Left lung (tissue), 10 donors: ENCODE data around the gene FAIM2. TPM values are rescaled to one million over a fixed set of nuclear protein-coding genes. Genes with fewer than 3 reads are reported as not detected.
A peak's percentile ranks its signal among the peaks of the same experiment; 100 is the strongest.
"Not testable (repeated sequence)": the region's sequence is repeated elsewhere in the genome, so short reads cannot be mapped to it uniquely, and the experiment has no call there.

ENCODE experiments used
- ATAC-seq: fragments of 200-7000 bp; cut with Tn5 transposase; one replicate; pipeline ENCODE4 v1.9.1; 2020; ENCODE audit warnings: moderate library complexity
- DNase-seq, 4 donors: peaks; one replicate each; pipeline ENCODE4 v3.0.0-alpha.2; 2013 to 2020
- H3K27ac ChIP-seq, 2 donors: fragments of 200-600 bp; sonication (generic) in 1 of 2; one replicate each; pipeline versions ENCODE4 v1.5.0 to v1.8.0; 2020 to 2021
- H3K27me3 ChIP-seq, 2 donors: fragments of 200-600 bp; sonication (generic) in 1 of 2; one replicate each; pipeline versions ENCODE4 v1.5.0 to v1.8.0; 2020 to 2021
- H3K36me3 ChIP-seq, 2 donors: fragments of 200-600 bp; sonication (generic) in 1 of 2; one replicate each; pipeline versions ENCODE4 v1.5.0 to v1.8.0; 2020 to 2021
- H3K4me1 ChIP-seq, 2 donors: fragments of 200-600 bp; one replicate each; pipeline ENCODE4 v1.8.0; 2021
- H3K4me3 ChIP-seq, 2 donors: fragments of 200-600 bp; sonication (generic) in 1 of 2; one replicate each; pipeline versions ENCODE4 v1.5.0 to v1.8.0; 2020 to 2021; ENCODE audit warnings: mild to moderate bottlenecking in 1 of 2
- H3K9me3 ChIP-seq, 2 donors: fragments of 200-600 bp; sonication (generic) in 1 of 2; one replicate each; pipeline versions ENCODE4 v1.5.0 to v1.8.0; 2020 to 2021
- CTCF ChIP-seq, 2 donors: fragments of 200-600 bp; sonication (generic) in 1 of 2; IDR thresholded peaks; one replicate each; pipeline versions ENCODE4 v1.5.0 to v1.8.0; 2021; ENCODE audit warnings: antibody characterized with exemption in 2 of 2
- intact Hi-C, 2 donors: fragments of 100-400 bp; cut with DNase I; formaldehyde crosslinking; loops; one replicate each; pipeline versions ENCODE4 v1.11.2 to v1.14.2; 2022
- polyA plus RNA-seq, 6 donors: library from polyadenylated mRNA; unstranded; fragments of 120-200 nt; gene quantifications; one replicate each; pipeline ENCODE4 v1.2.1, GENCODE V29; 2013; ENCODE audit not compliant: insufficient read length in 6 of 6
- total RNA-seq, 2 donors: library from RNA; stranded (reverse); fragmentation: NEBNext Ultra II Directional; extraction: Animal tissue kit (Norgen Biotek cat#: 25700); gene quantifications; one replicate each; pipeline ENCODE4 v1.2.1, GENCODE V29; 2021
- donor health status: DM: no; HTN: yes; CAD: no.
- donor health status: DM: no; HTN: no; CAD: no.

The FAIM2 gene
- total and polyA plus RNA-seq, 8 donors: 0.27 to 1.8 (median 0.70) TPM

GRCh38 chr12:49872381-49872780 lies 31.3 kb downstream of the FAIM2 start:
- DNase-seq (no peak), ATAC-seq (no peak)
- TF ChIP-seq CTCF (IDR thresholded peaks at IDR 0.05): no peak
- no peak overlapping the region for H3K27ac ChIP-seq
- no peaks in the 10 kb centered on the region for H3K27me3 ChIP-seq
- intact Hi-C loops: no loop called here
- no peaks in the 10 kb centered on the region for H3K36me3 ChIP-seq
- H3K4me1 ChIP-seq: peaks cover 17 to 25% of the 10 kb centered on the region in 2 donors
- H3K9me3 ChIP-seq: no peaks in the 10 kb centered on the region
- no peak overlapping the region for H3K4me3 ChIP-seq

GRCh38 chr12:49871811-49872251 lies 31.9 kb downstream of the FAIM2 start:
- intact Hi-C loops, H3K9me3 ChIP-seq, H3K36me3 ChIP-seq, H3K27me3 ChIP-seq, ATAC-seq, H3K4me3 ChIP-seq, DNase-seq, H3K27ac ChIP-seq: not testable (repeated sequence)
- H3K4me1 ChIP-seq: peaks cover 20 to 29% of the 10 kb centered on the region in 2 donors

GRCh38 chr12:49871263-49871561 lies 32.5 kb downstream of the FAIM2 start:
- Histone ChIP-seq H3K4me3 (no peak overlapping the region), H3K27me3 (no peaks in the 10 kb centered on the region), H3K27ac (no peak overlapping the region), H3K9me3 (no peaks in the 10 kb centered on the region), H3K4me1 (peaks cover 20 to 29% of the 10 kb centered on the region in 2 donors), H3K36me3 (no peaks in the 10 kb centered on the region)
- peak in 1 of 4 donors; percentile 31 for DNase-seq
- TF ChIP-seq CTCF (IDR thresholded peaks at IDR 0.05): no peak
- intact Hi-C loops: no loop called here
- ATAC-seq: no peak

GRCh38 chr12:49870501-49871262 lies 33.0 kb downstream of the FAIM2 start:
- no peak for TF ChIP-seq CTCF (IDR thresholded peaks at IDR 0.05)
- DNase-seq: no peak
- Histone ChIP-seq H3K27me3 (no peaks in the 10 kb centered on the region), H3K36me3 (no peaks in the 10 kb centered on the region), H3K27ac (no peak overlapping the region), H3K9me3 (no peaks in the 10 kb centered on the region), H3K4me1 (peaks cover 20 to 29% of the 10 kb centered on the region in 2 donors), H3K4me3 (no peak overlapping the region)
- intact Hi-C loops: no loop called here
- ATAC-seq: no peak

GRCh38 chr12:49869816-49870500 lies 33.7 kb downstream of the FAIM2 start:
- Histone ChIP-seq H3K27me3 (no peaks in the 10 kb centered on the region), H3K9me3 (no peaks in the 10 kb centered on the region), H3K4me1 (peaks cover 20 to 29% of the 10 kb centered on the region in 2 donors), H3K27ac (no peak overlapping the region), H3K36me3 (no peaks in the 10 kb centered on the region), H3K4me3 (no peak overlapping the region)
- intact Hi-C loops: loop anchor here in 1 of 2 donors (10.0 kb wide), 1 partner anchor 75 kb away; no protein-coding TSS in a partner anchor
- TF ChIP-seq CTCF (IDR thresholded peaks at IDR 0.05): no peak
- DNase-seq: peak in 1 of 4 donors; percentile 48
- no peak for ATAC-seq
